H54 (cell line): ENCODE results near the gene RAB36.

Source experiments
- DNase-seq: peaks from one replicate; pipeline ENCODE4 v3.0.0; 2011; ENCODE audit warnings: low spot score, mixed read lengths; ENCODE audit not compliant: insufficient read length
- FAIRE-seq: peaks from 3 replicates; lab custom pipeline; 2011; peaks lifted over from hg19 to GRCh38; lab: Jason Lieb, UNC
- POLR2A ChIP-seq: IDR thresholded peaks from 2 replicates; pipeline ENCODE4 v1.6.1; 2011; ENCODE audit warnings: low read depth, mild to moderate bottlenecking, low read length

The RAB36 gene

GRCh38 chr22:23104187-23104971 lies 40.9 kb upstream of the RAB36 start:
- DNase-seq, result no peak
- TF ChIP-seq POLR2A, result no peak
- no peak for FAIRE-seq

GRCh38 chr22:23105304-23105703 lies 40.0 kb upstream of the RAB36 start:
- FAIRE-seq (no peak), DNase-seq (no peak)
- no peak for TF ChIP-seq POLR2A

GRCh38 chr22:23105919-23106318 lies 39.4 kb upstream of the RAB36 start:
- FAIRE-seq (no peak), DNase-seq (no peak)
- no peak for TF ChIP-seq POLR2A

- TF ChIP-seq POLR2A, result no peak
- FAIRE-seq (no peak), DNase-seq (no peak)
These were observed 38.9 kb upstream of the RAB36 start for GRCh38 chr22:23106344-23106743.

GRCh38 chr22:23106906-23107367 lies 38.3 kb upstream of the RAB36 start:
- DNase-seq, result no peak
- no peak for FAIRE-seq

GRCh38 chr22:23107487-23108248 lies 37.6 kb upstream of the RAB36 start:
- no peak for FAIRE-seq
- no peak for DNase-seq
- TF ChIP-seq POLR2A, result no peak

More at GRCh38 chr22:23106906-23107367, 38.3 kb upstream of the RAB36 start:
- TF ChIP-seq POLR2A, result no peak

GRCh38 chr22:23108249-23109078 lies 36.8 kb upstream of the RAB36 start:
- no peak for TF ChIP-seq POLR2A
- DNase-seq, result no peak

GRCh38 chr22:23109079-23109347 lies 36.3 kb upstream of the RAB36 start:
- DNase-seq (no peak), FAIRE-seq (no peak)
- no peak for TF ChIP-seq POLR2A

More at GRCh38 chr22:23108249-23109078, 36.8 kb upstream of the RAB36 start:
- no peak for FAIRE-seq

GRCh38 chr22:23109441-23109978 lies 35.8 kb upstream of the RAB36 start:
- FAIRE-seq (no peak), DNase-seq (no peak)
- TF ChIP-seq POLR2A, result no peak

GRCh38 chr22:23110190-23110921 lies 34.9 kb upstream of the RAB36 start:
- TF ChIP-seq POLR2A, result no peak
- DNase-seq (no peak), FAIRE-seq (no peak)

GRCh38 chr22:23110922-23111527 lies 34.3 kb upstream of the RAB36 start:
- no peak for DNase-seq
- TF ChIP-seq POLR2A, result no peak
- FAIRE-seq, result no peak

- FAIRE-seq, result no peak
- TF ChIP-seq POLR2A, result no peak
These were observed 32.7 kb upstream of the RAB36 start for GRCh38 chr22:23112472-23113012.

More at GRCh38 chr22:23112472-23113012, 32.7 kb upstream of the RAB36 start:
- DNase-seq, result no peak
